Measurements from ENCODE around the gene PGA4.
"Not testable (repeated sequence)": the region's sequence is repeated elsewhere in the genome, so short reads cannot be mapped to it uniquely, and the experiment has no call there.

PGA4 gene

DNA sequence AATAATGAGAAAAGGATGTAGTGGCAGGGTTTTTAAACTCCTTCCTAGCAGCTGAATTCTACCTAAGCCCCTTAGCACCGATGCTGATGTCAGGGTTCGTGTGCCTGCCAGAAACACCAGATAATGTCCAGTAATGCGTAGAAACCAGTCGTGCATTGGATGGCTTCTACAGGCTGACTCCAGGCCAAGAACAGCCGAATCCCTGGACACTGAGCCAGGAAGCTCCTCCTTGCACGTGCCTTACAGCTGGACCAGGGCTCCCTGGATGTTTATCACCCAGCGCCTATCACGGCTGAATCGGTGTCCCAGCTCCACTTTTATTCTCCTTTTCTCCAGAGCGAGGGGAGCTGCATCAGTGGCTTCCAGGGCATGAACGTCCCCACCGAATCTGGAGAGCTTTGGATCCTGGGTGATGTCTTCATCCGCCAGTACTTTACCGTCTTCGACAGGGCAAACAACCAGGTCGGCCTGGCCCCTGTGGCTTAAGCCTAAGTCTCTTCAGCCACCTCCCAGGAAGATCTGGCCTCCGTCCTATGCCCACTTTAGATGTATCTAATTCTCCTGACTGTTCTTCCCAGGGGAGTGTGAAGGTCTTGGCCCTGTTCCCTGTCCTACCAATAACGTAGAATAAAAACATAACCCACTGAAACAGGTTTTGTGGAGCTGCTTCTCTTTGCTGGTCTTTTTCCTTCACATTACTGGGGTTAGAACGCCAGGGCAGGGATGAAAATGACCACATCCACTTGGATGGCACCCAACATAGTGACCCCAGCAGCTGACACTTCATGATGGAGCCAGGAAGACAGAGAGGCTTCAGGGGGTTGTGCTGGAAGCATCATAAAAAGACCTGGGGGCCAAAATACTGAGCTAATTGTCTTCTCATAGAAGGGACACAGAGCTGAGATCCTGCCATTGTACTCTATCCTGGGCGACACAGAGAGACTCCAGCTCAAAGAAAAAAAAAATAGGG, 28.9 kb downstream of the PGA4 start:
- not testable (repeated sequence) for H3K36me3 ChIP-seq (ENCODE audit: insufficient read depth, low read length); H3K9me3 ChIP-seq (ENCODE audit: control insufficient read depth, insufficient read depth, low read length); H3K4me1 ChIP-seq (ENCODE audit: insufficient read depth, low read length); H3K9ac ChIP-seq (ENCODE audit: low read depth, low read length)

DNA sequence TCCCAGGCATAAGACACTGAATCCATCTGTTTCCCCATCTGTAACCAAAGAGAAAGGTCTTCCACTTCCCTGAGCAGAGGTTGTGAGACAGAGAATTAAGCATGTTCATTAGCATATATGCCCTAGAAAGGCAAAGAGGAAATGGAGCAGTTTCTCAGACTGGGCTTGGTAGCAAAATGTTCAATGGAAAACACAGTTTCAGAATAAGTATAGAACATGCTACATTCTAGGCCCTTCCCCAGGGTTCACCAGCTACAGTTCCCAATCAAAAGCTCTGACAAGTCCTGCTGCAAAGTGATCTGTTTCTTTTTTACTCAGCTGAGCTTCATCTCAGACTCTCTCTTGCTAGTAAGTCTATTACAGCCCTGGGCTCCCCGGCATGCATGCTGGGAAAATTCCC, 30.2 kb downstream of the PGA4 start:
- H3K4me1 ChIP-seq (ENCODE audit: insufficient read depth, low read length); H3K9ac ChIP-seq (ENCODE audit: low read depth, low read length); H3K9me3 ChIP-seq (ENCODE audit: control insufficient read depth, insufficient read depth, low read length); H3K36me3 ChIP-seq (ENCODE audit: insufficient read depth, low read length): not testable (repeated sequence)

DNA sequence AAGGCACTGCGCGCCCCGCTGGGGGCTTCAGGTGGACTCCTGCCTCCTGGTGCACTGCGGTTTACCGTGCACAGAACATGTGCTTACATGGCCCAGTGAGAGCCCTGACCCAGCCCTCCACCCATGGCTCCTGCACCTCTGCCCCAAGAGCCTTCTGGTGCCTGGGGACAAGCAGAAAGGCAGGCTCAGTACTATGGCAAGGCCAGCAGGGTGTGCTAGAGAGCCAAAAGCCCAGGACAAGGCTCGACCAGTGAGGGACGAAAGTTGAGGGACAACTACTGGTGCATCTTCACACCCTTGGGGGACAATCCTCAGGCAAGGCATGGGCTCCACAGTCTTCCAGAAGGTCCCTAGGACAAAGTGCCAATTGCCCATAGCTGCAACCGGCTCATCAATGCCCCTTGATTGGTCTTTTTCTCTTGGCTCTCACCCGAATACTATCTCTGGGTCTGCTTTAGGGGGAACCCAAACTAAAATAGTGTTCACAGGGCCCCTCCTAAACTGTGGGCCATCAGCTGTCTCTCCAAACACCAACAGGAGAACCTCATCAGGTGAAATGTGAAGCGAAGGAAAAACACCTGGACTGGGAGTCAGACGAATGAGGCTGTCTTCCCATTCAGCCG, 32.4 kb downstream of the PGA4 start:
- no peaks in the 10 kb centered on the region for H3K36me3 ChIP-seq (ENCODE audit: insufficient read depth, low read length)
- H3K9ac ChIP-seq (ENCODE audit: low read depth, low read length), result no peak overlapping the region
- no peaks in the 10 kb centered on the region for H3K9me3 ChIP-seq (ENCODE audit: control insufficient read depth, insufficient read depth, low read length)
- H3K4me1 ChIP-seq (ENCODE audit: insufficient read depth, low read length), result no peaks in the 10 kb centered on the region

DNA sequence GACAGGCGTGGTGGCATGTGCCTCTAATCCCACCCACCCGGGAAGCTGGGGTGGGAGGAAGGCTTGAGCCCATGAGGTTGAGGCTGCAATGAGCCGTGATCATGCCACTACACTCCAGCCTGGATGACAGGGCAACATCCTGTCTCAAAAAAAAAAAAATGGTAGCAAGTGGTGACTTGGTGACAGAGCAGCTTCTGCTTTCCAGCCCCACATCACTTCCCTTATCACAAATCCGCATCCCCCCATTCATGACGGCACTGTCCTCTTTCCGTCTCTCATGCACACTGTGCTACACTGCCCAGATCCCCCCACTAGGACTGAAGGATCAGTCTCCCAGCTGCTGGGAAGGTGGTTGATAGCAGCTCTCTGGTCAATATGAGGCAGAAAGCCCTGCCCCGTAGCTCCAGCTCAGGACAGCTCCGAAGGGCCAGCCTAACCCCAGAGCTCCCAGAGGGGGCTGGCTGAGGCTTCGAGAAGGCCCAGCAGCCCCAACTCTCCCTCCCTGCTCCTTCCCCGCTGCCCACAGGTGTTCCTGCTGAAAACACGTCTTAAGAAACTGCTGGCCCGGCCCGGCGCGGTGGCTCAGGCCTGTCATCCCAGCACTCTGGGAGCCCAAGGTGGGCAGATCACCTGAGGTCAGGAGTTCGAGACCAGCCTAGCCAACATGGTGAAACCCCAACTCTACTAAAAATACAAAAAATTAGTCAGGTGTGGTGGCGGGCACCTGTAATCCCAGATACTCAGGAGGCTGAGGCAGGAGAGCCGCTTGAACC, 34.7 kb downstream of the PGA4 start:
- Histone ChIP-seq H3K4me1 (ENCODE audit: insufficient read depth, low read length) (no peaks in the 10 kb centered on the region), H3K36me3 (ENCODE audit: insufficient read depth, low read length) (no peaks in the 10 kb centered on the region; the same call in 1 of the 2 replicates), H3K9me3 (ENCODE audit: control insufficient read depth, insufficient read depth, low read length) (no peaks in the 10 kb centered on the region), H3K9ac (ENCODE audit: low read depth, low read length) (no peak overlapping the region)

DNA sequence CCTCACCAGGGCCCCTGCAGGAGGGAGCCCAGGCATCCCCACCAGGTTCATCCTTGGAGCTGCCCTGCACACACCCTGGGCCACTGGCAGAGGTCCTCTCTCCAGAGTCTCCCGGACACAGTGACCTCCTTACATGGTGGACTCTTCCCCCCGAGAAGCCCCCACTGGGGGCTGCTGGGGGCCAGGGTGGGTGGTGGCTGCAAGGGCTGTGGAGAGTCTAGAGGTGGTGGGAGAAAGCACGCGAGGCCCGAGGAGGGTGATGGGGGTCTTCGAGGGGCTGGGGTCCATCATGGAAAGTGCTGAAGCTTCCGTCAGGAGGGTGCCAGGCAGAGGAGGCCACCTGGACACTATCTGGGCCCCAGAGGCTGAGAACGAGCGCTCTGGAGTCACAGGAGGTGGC, 36.4 kb downstream of the PGA4 start:
- no peak overlapping the region for H3K9ac ChIP-seq (ENCODE audit: low read depth, low read length)
- no peaks in the 10 kb centered on the region for H3K9me3 ChIP-seq (ENCODE audit: control insufficient read depth, insufficient read depth, low read length)
- peaks cover 3% of the 10 kb centered on the region; the same call in 1 of the 2 replicates for H3K36me3 ChIP-seq (ENCODE audit: insufficient read depth, low read length)
- no peaks in the 10 kb centered on the region for H3K4me1 ChIP-seq (ENCODE audit: insufficient read depth, low read length)

DNA sequence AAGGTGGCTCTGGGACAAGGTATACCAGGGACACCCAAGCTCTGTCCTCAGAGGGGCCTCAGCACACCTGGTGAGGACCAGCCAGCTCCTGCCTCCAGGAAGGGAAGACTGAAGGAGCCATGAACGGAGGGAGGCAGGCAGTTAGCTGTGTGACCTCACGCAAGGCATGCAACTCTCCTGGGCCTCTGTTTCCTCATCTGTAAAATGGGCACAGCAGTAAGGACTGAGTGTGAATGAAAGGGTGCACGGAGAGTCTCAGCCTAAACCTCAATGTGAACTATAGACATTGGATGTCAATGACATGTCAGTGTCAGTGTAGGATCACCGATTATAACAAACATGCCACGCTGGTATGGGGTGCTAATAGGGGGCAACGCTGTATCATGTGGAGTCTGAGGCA, 37.2 kb downstream of the PGA4 start:
- H3K4me1 ChIP-seq (ENCODE audit: insufficient read depth, low read length), result no peaks in the 10 kb centered on the region
- peaks cover 3% of the 10 kb centered on the region; the same call in 1 of the 2 replicates for H3K36me3 ChIP-seq (ENCODE audit: insufficient read depth, low read length)
- no peak overlapping the region for H3K9ac ChIP-seq (ENCODE audit: low read depth, low read length)

DNA sequence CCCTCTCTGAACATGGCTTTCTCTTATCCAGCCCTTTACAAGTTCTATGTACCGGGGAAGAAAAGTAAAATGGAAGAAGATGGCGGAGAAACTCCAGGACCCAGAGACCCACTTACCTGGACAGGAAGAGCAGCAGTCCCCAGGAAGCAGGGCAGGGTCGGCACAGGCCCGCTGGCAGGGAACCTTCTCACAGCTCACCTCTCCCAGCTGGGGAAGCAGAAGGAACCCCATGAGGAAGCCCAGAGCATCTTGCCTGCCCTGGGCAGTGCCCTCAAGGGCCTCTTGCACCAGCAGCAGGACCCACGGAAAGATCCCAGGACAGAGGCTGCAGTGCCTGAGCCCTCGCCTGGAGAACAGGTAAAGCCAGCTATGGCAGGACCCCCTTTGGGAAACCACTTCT, 42.2 kb downstream of the PGA4 start:
- Histone ChIP-seq H3K36me3 (ENCODE audit: insufficient read depth, low read length) (peaks cover 3% of the 10 kb centered on the region), H3K4me1 (ENCODE audit: insufficient read depth, low read length) (no peaks in the 10 kb centered on the region), H3K9ac (ENCODE audit: low read depth, low read length) (no peak overlapping the region), H3K9me3 (ENCODE audit: control insufficient read depth, insufficient read depth, low read length) (no peaks in the 10 kb centered on the region)

More for the DNA sequence above, 37.2 kb downstream of the PGA4 start:
- no peaks in the 10 kb centered on the region for H3K9me3 ChIP-seq (ENCODE audit: control insufficient read depth, insufficient read depth, low read length)

DNA sequence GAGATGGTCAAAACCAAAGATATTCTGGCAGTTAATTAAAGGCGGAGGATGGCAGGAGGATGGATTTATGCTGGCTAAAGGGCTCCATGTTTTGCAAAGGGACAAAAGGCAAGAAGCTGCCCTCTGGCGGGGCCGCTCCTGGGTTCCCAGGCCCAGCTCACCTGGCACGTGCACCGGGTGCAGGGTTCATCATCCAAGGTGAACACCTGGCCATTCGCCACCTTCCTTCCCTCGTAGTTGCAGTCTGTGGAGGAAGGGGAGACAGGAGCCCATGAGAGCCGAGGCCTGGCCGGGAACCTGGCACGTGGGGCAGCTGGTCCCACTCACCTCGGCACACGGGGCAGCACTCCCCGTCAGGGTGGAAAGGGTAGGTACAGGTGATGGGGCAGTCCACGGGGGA, 42.6 kb downstream of the PGA4 start:
- Histone ChIP-seq H3K4me1 (ENCODE audit: insufficient read depth, low read length) (no peaks in the 10 kb centered on the region), H3K36me3 (ENCODE audit: insufficient read depth, low read length) (peaks cover 3% of the 10 kb centered on the region), H3K9me3 (ENCODE audit: control insufficient read depth, insufficient read depth, low read length) (no peaks in the 10 kb centered on the region), H3K9ac (ENCODE audit: low read depth, low read length) (no peak overlapping the region)

DNA sequence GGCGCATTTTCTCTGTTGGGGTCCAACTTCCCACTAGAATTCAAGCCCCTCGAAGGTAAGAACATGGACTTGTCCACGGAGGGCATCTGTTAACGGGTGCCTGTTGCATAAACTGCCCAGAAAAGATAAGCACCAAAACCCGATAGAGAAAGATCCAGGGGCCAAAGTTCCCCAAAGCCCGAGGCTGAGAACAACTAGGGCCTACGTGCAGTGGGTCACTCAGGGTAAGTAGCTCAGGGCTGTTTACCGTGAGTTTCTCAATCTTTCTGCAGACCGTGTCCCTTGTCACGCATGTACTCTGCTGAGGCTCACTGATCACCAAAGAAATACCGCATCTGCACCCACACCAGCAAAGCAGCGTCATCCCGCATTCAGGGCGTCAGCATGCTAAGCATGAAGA, 43.2 kb downstream of the PGA4 start:
- Histone ChIP-seq H3K36me3 (ENCODE audit: insufficient read depth, low read length) (peaks cover 3% of the 10 kb centered on the region), H3K9ac (ENCODE audit: low read depth, low read length) (no peak overlapping the region), H3K4me1 (ENCODE audit: insufficient read depth, low read length) (no peaks in the 10 kb centered on the region), H3K9me3 (ENCODE audit: control insufficient read depth, insufficient read depth, low read length) (no peaks in the 10 kb centered on the region)

DNA sequence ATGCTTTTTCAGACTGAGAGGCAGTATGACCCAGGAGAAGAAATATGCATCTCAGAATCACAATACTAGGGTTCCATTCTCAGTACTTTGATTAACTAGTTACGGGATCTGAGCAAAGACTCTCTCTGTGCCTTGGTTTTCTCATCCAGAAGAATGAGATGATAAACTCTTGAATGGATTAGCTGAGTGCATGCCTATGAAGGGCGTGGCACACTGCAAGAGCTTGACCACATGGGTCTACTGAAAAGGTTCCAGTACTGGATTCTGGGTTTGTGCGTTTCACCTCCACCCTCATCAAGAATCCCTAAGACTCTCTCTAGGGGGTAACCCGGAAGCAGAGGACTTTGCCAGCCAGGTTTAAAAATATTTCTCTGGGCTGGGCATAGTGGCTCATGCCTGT, 44.5 kb downstream of the PGA4 start:
- Histone ChIP-seq H3K36me3 (ENCODE audit: insufficient read depth, low read length) (peaks cover 3% of the 10 kb centered on the region), H3K4me1 (ENCODE audit: insufficient read depth, low read length) (no peaks in the 10 kb centered on the region), H3K9me3 (ENCODE audit: control insufficient read depth, insufficient read depth, low read length) (no peaks in the 10 kb centered on the region), H3K9ac (ENCODE audit: low read depth, low read length) (no peak overlapping the region)

DNA sequence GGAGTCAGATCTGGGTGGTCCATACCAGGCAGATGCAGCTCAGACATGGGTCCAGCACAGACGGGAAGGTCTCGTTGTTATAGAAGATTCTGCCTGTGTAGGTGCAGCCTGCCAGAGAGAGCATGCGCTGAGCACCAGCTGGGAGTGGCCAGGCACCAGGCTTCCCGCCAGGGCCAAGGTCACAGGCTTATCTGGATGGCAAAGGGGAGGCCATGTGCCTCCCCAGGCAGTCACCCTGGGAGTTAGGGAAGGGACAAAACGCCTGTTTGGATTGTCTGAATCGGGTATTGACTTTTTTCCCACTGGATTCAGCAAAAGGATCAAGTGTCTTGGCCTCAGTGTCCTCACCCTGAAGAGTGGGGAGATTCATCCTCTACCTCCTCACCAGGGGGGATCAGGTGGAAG, 45.3 kb downstream of the PGA4 start:
- Histone ChIP-seq H3K4me1 (ENCODE audit: insufficient read depth, low read length) (no peaks in the 10 kb centered on the region), H3K9ac (ENCODE audit: low read depth, low read length) (no peak overlapping the region), H3K36me3 (ENCODE audit: insufficient read depth, low read length) (peaks cover 4% of the 10 kb centered on the region), H3K9me3 (ENCODE audit: control insufficient read depth, insufficient read depth, low read length) (no peaks in the 10 kb centered on the region)

DNA sequence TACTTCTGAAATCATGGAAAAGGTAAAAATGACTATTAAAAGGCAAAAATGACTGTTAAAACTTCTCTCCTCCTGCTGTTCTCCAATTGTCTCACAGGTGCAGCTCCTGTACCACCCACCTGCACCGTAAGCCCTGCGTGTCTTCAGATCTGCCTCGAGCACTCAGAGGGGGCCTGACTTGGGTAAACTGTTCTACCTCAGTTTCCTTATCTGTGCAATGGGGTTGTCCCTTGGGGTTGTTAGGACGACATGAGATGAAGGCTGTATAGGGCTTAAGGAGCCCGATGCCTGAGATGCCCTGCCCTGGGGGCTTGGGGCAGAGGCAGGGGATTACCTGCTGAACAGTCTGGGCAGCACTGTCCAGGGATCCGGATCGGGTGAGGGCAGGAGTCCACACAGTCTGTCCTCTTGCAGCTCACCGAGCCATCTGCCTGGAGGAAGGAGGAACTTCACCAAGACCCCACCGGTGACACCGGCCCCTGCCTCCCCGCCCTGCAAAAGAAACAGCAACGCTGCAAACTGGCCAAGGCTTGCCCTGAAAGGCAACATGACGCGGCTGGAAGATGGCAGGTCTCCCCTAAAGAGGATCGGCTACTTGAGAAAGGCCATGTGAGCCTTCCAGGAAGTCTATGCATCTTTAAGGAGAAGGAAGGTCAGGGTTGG, 46.6 kb downstream of the PGA4 start:
- no peaks in the 10 kb centered on the region for H3K9me3 ChIP-seq (ENCODE audit: control insufficient read depth, insufficient read depth, low read length)
- H3K36me3 ChIP-seq (ENCODE audit: insufficient read depth, low read length), result peaks cover 4% of the 10 kb centered on the region

DNA sequence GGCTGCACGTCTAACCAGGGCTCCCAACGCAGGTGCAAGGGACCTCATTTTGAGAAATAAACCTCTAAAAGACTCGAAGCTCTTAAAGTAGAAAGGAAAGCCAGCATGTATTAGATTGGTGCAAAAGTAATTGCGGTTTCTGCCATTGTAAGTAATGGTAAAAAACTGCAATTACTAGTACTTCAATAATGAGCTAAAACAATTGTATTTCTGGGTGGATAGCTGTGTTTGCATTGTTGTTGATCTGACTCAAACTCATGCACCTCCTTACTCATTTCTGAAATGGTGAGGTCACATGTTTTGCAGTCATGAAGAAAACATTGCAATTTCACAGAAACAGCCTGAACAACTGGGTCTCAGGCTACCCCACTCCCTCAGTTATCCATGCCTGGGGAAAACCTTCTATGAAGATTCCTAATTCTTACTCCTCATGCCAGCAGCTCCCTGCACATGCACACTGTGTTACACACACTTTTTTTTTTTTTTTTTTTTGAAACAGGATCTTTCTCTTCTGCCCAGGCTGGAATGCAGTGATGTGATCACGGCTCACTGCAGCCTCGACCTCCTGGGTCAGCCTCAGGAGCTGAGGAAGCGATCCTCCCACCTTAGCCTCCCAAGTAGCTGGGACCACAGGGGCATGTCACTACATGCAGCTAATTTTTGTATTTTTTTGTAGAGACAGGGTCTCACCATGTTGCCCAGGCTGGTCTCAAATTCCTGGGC, 48.4 kb downstream of the PGA4 start:
- no peak overlapping the region for H3K9ac ChIP-seq (ENCODE audit: low read depth, low read length)
- H3K4me1 ChIP-seq (ENCODE audit: insufficient read depth, low read length), result no peaks in the 10 kb centered on the region
- H3K36me3 ChIP-seq (ENCODE audit: insufficient read depth, low read length), result peaks cover 8% of the 10 kb centered on the region
- no peaks in the 10 kb centered on the region for H3K9me3 ChIP-seq (ENCODE audit: control insufficient read depth, insufficient read depth, low read length)

More for the DNA sequence above, 46.6 kb downstream of the PGA4 start:
- H3K9ac ChIP-seq (ENCODE audit: low read depth, low read length), result no peak overlapping the region
- no peaks in the 10 kb centered on the region for H3K4me1 ChIP-seq (ENCODE audit: insufficient read depth, low read length)
